GM12878 (cell line): ENCODE results near the gene ST6GALNAC3. TPM values are rescaled to one million over a fixed set of nuclear protein-coding genes. Genes with fewer than 3 reads are reported as not detected.

Experiments
- ATAC-seq: fragments of 200-7000 bp; cut with Tn5 transposase; 3 replicates; pipeline ENCODE4 v1.9.1; 2020; ENCODE audit warnings: mild to moderate bottlenecking, moderate library complexity
- BruUV-seq: library from RNA; stranded (reverse); fragments of 400-500 nt; replicated peaks from 2 replicates; lab custom pipeline; 2021; lab: Mats Ljungman, UMichigan
- CTCF ChIA-PET: fragments of 300-600 bp; sonication (Branson Sonifier 250); formaldehyde crosslinking; extraction: SDS; loops from one replicate; lab custom pipeline; 2021; ENCODE audit warnings: inconsistent platforms; lab: Yijun Ruan, JAX
- POLR2A ChIA-PET: fragments of 350-600 bp; formaldehyde crosslinking; extraction: SDS; loops from one replicate; lab custom pipeline; 2021; ENCODE audit warnings: inconsistent platforms; lab: Charles Lee
- RAD21 ChIA-PET: fragments of 300-600 bp; sonication (Branson Sonifier 250); formaldehyde crosslinking; loops from one replicate; lab custom pipeline; 2023; ENCODE audit warnings: antibody characterized with exemption; ENCODE audit not compliant: unreplicated experiment; lab: Charles Lee
- SMC1A ChIA-PET: fragments of 300-600 bp; sonication (Branson Sonifier 250); formaldehyde crosslinking; loops from one replicate; lab custom pipeline; 2023; ENCODE audit not compliant: unreplicated experiment, uncharacterized antibody; lab: Charles Lee
- DNase-seq: peaks from one replicate; pipeline ENCODE4 v3.0.0-alpha.2; 2011; ENCODE audit warnings: low read depth, low spot score
- FAIRE-seq: peaks from 3 replicates; lab custom pipeline; 2011; peaks lifted over from hg19 to GRCh38; lab: Jason Lieb, UNC
- H2AFZ ChIP-seq: 2 replicates; pipeline ENCODE4 v1.6.0; 2011; ENCODE audit warnings: low read depth, low read length, control low read depth; ENCODE audit not compliant: control insufficient read depth
- H3K27ac ChIP-seq: 2 replicates; pipeline ENCODE4 v1.5.1; 2011; ENCODE audit warnings: control low read depth; ENCODE audit not compliant: control insufficient read depth, insufficient read depth
- H3K27me3 ChIP-seq, 2 experiments: replicated peaks in 1 of 2; 2 replicates each; pipeline versions ENCODE4 v1.6.0 to v1.6.1; 2011; ENCODE audit warnings: low read length in 1 of 2; ENCODE audit not compliant: control insufficient read depth in 2 of 2, insufficient read depth in 2 of 2
- H3K36me3 ChIP-seq, 2 experiments: 2 replicates each; pipeline ENCODE4 v1.5.1; 2011; ENCODE audit warnings: low read length in 1 of 2; ENCODE audit not compliant: control insufficient read depth in 2 of 2, insufficient read depth in 2 of 2
- H3K4me1 ChIP-seq: 2 replicates; pipeline ENCODE4 v1.6.1; 2011; ENCODE audit warnings: mild to moderate bottlenecking, low read length, moderate library complexity, mixed read lengths; ENCODE audit not compliant: control insufficient read depth, insufficient read depth
- H3K4me2 ChIP-seq: 2 replicates; pipeline ENCODE4 v1.6.0; 2011; ENCODE audit warnings: control low read depth; ENCODE audit not compliant: control insufficient read depth, insufficient read depth
- H3K4me3 ChIP-seq: fragments of 200-600 bp; sonication (generic); 2 replicates; pipeline ENCODE4 v1.5.1; 2016
- H3K79me2 ChIP-seq: 2 replicates; pipeline ENCODE4 v1.6.0; 2011; ENCODE audit warnings: low read length; ENCODE audit not compliant: control insufficient read depth, insufficient read depth
- H3K9ac ChIP-seq: 2 replicates; pipeline ENCODE4 v1.8.0; 2011; ENCODE audit warnings: low read length, control low read depth, mixed read lengths; ENCODE audit not compliant: control insufficient read depth, insufficient read depth
- H3K9me3 ChIP-seq: replicated peaks from 3 replicates; pipeline ENCODE4 v1.5.1; 2011; ENCODE audit warnings: mild to moderate bottlenecking, low read length; ENCODE audit not compliant: control insufficient read depth, insufficient read depth
- H4K20me1 ChIP-seq: 2 replicates; pipeline ENCODE4 v1.6.0; 2011; ENCODE audit not compliant: control insufficient read depth, insufficient read depth
- ASH2L ChIP-seq: fragments of 300-600, 200-600 bp; sonication (generic); IDR thresholded peaks from 2 replicates; pipeline ENCODE4 v1.6.1; 2017; ENCODE audit warnings: low read depth, mild to moderate bottlenecking, borderline replicate concordance
- EZH2 ChIP-seq: IDR thresholded peaks from 2 replicates; pipeline ENCODE4 v1.6.1; 2012; ENCODE audit warnings: low read depth, mild to moderate bottlenecking, control low read depth, inconsistent platforms, low read length, borderline replicate concordance; ENCODE audit not compliant: control insufficient read depth
- FOXK2 ChIP-seq: fragments of 450-650 bp; IDR thresholded peaks from 2 replicates; pipeline ENCODE4 v1.6.1; 2017; ENCODE audit warnings: mild to moderate bottlenecking, moderate library complexity
- KAT2A ChIP-seq: conservative IDR thresholded peaks from 2 replicates; pipeline ENCODE4 v1.6.1; 2011; ENCODE audit warnings: low read depth, low read length; ENCODE audit not compliant: control insufficient read depth
- LARP7 ChIP-seq: fragments of 450-650 bp; IDR thresholded peaks from 2 replicates; pipeline ENCODE4 v1.6.1; 2017; ENCODE audit warnings: mild to moderate bottlenecking
- NFIC ChIP-seq: IDR thresholded peaks from 2 replicates; pipeline ENCODE4 v1.6.1; 2012; ENCODE audit warnings: low read depth, mild to moderate bottlenecking, inconsistent platforms, low read length, moderate library complexity
- PML ChIP-seq: IDR thresholded peaks from 2 replicates; pipeline ENCODE4 v1.6.1; 2012; ENCODE audit warnings: low read length, inconsistent platforms
- RELA ChIP-seq: fragments of 450-650 bp; IDR thresholded peaks from 2 replicates; pipeline ENCODE4 v1.8.0; 2014; ENCODE audit warnings: borderline replicate concordance; ENCODE audit not compliant: partially characterized antibody
- ZNF622 ChIP-seq: fragments of 450-650 bp; IDR thresholded peaks from 2 replicates; pipeline ENCODE4 v1.6.1; 2017; ENCODE audit warnings: mild to moderate bottlenecking, inconsistent platforms
- WGBS: methylation state at CpG from one replicate; pipeline ENCODE4 v1.1.6; 2016; ENCODE audit warnings: low lambda C conversion rate; ENCODE audit not compliant: insufficient replicate concordance, insufficient coverage; ENCODE audit errors: missing lambda C conversion rate; 5-methylcytosine and 5-hydroxymethylcytosine counted together
- in situ Hi-C: fragments of 300-500 bp; cut with MboI; formaldehyde crosslinking; loops from 9 replicates; pipeline ENCODE4 v1.14.3; 2018; ENCODE audit warnings: mixed read lengths
- intact Hi-C: fragments of 100-400 bp; cut with micrococcal nuclease; formaldehyde crosslinking; loops from one replicate; pipeline ENCODE4 v1.14.2; 2022; ENCODE audit not compliant: unreplicated experiment
- polyA plus RNA-seq, 11 experiments: library from polyadenylated mRNA; depleted of rRNA in 4 of 11; unstranded in 6 of 11; stranded (reverse) in 5 of 11; fragments of >200 nt; fragmentation: Nextera tagmentation in 4 of 11; fragmentation: Illumina TruSeq in 1 of 11; extraction: Ambion mirVana in 4 of 11; extraction: Trizol in 1 of 11; gene quantifications; 1 replicate in 1 of 11; 2 replicates in 10 of 11; pipeline versions ENCODE4 v1.2.1 to v1.2.3, GENCODE V29; 2011 to 2016; ENCODE audit warnings: inconsistent platforms in 2 of 11, missing spikeins in 2 of 11, low read depth in 1 of 11
- total RNA-seq, 4 experiments: library from RNA; depleted of rRNA in 3 of 4; stranded (reverse); fragments of >200 nt in 3 of 4; fragmentation: Illumina TruSeq in 1 of 4; extraction: Trizol in 1 of 4; gene quantifications; 2 replicates each; pipeline versions ENCODE4 v1.2.1 to v1.2.3, GENCODE V29; 2013 to 2021
- TF ChIP-seq, protein P1 (sequence below): IDR thresholded peaks from 2 replicates; pipeline ENCODE4 v1.6.1; 2012; ENCODE audit warnings: improper control_type of control experiment, low read depth, low read length; ENCODE audit not compliant: insufficient replicate concordance
- TF ChIP-seq, protein P2 (sequence below): fragments of 450-650 bp; IDR thresholded peaks from 2 replicates; pipeline ENCODE4 v1.6.1; 2017; ENCODE audit warnings: mild to moderate bottlenecking
- TF ChIP-seq, protein P3 (sequence below): fragments of 450-650 bp; formaldehyde crosslinking; IDR thresholded peaks from 2 replicates; pipeline ENCODE4 v1.4.0; 2020; ENCODE audit warnings: mild to moderate bottlenecking, moderate library complexity

ST6GALNAC3 gene
- total and polyA plus RNA-seq, 10 of the 15 experiments (the other 5 are each of a cell fraction or from before 2014, with no cell fraction given) = 0.04 to 0.68 (median 0.18) TPM; not detected in 3

DNA sequence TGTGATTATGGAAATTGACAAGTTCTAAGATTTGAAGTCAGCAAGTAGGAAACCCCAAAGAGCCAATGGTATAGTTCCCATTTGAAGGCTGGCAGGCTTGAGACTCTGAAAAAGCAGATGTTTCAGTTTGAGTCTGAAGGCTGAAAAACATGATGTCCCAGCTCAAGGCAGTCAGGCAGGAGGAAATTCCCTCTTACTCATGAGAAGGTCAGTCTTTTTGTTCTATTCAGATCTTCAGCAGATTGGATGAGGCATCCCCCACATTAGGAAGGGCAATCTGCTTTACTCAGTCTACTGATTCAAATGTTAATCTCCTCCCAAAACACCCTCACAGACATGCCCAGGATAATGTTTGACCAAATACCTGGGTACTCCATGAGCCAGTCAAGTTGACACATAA lies 420.3 kb downstream of the ST6GALNAC3 start (continued):
- TF ChIP-seq, protein P1, sequence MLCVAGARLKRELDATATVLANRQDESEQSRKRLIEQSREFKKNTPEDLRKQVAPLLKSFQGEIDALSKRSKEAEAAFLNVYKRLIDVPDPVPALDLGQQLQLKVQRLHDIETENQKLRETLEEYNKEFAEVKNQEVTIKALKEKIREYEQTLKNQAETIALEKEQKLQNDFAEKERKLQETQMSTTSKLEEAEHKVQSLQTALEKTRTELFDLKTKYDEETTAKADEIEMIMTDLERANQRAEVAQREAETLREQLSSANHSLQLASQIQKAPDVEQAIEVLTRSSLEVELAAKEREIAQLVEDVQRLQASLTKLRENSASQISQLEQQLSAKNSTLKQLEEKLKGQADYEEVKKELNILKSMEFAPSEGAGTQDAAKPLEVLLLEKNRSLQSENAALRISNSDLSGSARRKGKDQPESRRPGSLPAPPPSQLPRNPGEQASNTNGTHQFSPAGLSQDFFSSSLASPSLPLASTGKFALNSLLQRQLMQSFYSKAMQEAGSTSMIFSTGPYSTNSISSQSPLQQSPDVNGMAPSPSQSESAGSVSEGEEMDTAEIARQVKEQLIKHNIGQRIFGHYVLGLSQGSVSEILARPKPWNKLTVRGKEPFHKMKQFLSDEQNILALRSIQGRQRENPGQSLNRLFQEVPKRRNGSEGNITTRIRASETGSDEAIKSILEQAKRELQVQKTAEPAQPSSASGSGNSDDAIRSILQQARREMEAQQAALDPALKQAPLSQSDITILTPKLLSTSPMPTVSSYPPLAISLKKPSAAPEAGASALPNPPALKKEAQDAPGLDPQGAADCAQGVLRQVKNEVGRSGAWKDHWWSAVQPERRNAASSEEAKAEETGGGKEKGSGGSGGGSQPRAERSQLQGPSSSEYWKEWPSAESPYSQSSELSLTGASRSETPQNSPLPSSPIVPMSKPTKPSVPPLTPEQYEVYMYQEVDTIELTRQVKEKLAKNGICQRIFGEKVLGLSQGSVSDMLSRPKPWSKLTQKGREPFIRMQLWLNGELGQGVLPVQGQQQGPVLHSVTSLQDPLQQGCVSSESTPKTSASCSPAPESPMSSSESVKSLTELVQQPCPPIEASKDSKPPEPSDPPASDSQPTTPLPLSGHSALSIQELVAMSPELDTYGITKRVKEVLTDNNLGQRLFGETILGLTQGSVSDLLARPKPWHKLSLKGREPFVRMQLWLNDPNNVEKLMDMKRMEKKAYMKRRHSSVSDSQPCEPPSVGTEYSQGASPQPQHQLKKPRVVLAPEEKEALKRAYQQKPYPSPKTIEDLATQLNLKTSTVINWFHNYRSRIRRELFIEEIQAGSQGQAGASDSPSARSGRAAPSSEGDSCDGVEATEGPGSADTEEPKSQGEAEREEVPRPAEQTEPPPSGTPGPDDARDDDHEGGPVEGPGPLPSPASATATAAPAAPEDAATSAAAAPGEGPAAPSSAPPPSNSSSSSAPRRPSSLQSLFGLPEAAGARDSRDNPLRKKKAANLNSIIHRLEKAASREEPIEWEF = no peak

DNA sequence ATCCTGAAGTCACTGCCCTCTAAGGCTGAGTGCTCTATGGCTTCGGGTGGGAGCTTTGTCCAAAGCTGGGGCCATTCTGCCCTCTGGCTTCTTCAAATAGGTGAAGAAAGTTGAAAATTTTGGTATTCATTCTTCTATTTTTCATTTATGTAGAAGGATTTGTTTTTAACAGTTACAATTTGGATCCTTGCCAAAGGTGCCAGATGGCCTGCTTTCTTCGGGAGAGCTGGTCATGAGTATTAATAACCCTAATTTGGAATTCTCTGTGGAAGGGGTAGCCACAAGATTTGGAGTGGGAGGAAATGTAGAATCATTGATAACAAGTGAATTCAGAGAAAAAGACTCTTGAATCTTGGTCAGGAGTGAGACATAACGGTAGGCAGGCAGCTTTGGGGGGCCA lies 422.3 kb downstream of the ST6GALNAC3 start:
- no peak for FAIRE-seq
- CTCF ChIA-PET = interaction anchor here (0.7 to 1.6 kb wide), 2 partner anchors 14 to 24 kb away, joined by 3 to 4 read pairs; no protein-coding TSS in a partner anchor
- intact Hi-C loops = no loop called here
- TF ChIP-seq, protein P2, sequence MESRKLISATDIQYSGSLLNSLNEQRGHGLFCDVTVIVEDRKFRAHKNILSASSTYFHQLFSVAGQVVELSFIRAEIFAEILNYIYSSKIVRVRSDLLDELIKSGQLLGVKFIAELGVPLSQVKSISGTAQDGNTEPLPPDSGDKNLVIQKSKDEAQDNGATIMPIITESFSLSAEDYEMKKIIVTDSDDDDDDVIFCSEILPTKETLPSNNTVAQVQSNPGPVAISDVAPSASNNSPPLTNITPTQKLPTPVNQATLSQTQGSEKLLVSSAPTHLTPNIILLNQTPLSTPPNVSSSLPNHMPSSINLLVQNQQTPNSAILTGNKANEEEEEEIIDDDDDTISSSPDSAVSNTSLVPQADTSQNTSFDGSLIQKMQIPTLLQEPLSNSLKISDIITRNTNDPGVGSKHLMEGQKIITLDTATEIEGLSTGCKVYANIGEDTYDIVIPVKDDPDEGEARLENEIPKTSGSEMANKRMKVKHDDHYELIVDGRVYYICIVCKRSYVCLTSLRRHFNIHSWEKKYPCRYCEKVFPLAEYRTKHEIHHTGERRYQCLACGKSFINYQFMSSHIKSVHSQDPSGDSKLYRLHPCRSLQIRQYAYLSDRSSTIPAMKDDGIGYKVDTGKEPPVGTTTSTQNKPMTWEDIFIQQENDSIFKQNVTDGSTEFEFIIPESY = no peak
- TF ChIP-seq, protein P3, sequence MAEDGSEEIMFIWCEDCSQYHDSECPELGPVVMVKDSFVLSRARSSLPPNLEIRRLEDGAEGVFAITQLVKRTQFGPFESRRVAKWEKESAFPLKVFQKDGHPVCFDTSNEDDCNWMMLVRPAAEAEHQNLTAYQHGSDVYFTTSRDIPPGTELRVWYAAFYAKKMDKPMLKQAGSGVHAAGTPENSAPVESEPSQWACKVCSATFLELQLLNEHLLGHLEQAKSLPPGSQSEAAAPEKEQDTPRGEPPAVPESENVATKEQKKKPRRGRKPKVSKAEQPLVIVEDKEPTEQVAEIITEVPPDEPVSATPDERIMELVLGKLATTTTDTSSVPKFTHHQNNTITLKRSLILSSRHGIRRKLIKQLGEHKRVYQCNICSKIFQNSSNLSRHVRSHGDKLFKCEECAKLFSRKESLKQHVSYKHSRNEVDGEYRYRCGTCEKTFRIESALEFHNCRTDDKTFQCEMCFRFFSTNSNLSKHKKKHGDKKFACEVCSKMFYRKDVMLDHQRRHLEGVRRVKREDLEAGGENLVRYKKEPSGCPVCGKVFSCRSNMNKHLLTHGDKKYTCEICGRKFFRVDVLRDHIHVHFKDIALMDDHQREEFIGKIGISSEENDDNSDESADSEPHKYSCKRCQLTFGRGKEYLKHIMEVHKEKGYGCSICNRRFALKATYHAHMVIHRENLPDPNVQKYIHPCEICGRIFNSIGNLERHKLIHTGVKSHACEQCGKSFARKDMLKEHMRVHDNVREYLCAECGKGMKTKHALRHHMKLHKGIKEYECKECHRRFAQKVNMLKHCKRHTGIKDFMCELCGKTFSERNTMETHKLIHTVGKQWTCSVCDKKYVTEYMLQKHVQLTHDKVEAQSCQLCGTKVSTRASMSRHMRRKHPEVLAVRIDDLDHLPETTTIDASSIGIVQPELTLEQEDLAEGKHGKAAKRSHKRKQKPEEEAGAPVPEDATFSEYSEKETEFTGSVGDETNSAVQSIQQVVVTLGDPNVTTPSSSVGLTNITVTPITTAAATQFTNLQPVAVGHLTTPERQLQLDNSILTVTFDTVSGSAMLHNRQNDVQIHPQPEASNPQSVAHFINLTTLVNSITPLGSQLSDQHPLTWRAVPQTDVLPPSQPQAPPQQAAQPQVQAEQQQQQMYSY (CRISPR knock-in tag) = no peak
- TF ChIP-seq PML (no peak), ASH2L (no peak), LARP7 (no peak), EZH2 (no peak), KAT2A (no peak), RELA (no peak), FOXK2 (no peak), ZNF622 (no peak), NFIC (no peak)

More for the DNA sequence above, 422.3 kb downstream of the ST6GALNAC3 start:
- Histone ChIP-seq H3K79me2 (no peaks in the 10 kb centered on the region), H3K36me3 (no peaks in the 10 kb centered on the region), H3K4me2 (no peak overlapping the region), H3K27me3 (no peaks in the 10 kb centered on the region), H3K4me3 (no peak overlapping the region), H3K9me3 (no peaks in the 10 kb centered on the region), H3K4me1 (no peaks in the 10 kb centered on the region), H3K9ac (no peak overlapping the region), H4K20me1 (no peaks in the 10 kb centered on the region), H3K27ac (no peak overlapping the region), H2AFZ (no peak overlapping the region)
- SMC1A ChIA-PET = interaction anchor here (0.7 kb wide), 1 partner anchor 22 kb away, joined by 3 read pairs; no protein-coding TSS in a partner anchor
- BruUV-seq = no TSS peak
- no peak for ATAC-seq
- in situ Hi-C loops = no loop called here
- RAD21 ChIA-PET = no interaction called here
- POLR2A ChIA-PET = no interaction called here
- 46% methylated on average over 3 of the region's 3 CpGs for WGBS
- DNase-seq = no peak
